ENCODE data around the gene NPSR1. TPM values are rescaled to one million over a fixed set of nuclear protein-coding genes. Genes with fewer than 3 reads are reported as not detected.

Gene NPSR1
- total RNA-seq, 1 experiment from 2014 or later = not detected

DNA sequence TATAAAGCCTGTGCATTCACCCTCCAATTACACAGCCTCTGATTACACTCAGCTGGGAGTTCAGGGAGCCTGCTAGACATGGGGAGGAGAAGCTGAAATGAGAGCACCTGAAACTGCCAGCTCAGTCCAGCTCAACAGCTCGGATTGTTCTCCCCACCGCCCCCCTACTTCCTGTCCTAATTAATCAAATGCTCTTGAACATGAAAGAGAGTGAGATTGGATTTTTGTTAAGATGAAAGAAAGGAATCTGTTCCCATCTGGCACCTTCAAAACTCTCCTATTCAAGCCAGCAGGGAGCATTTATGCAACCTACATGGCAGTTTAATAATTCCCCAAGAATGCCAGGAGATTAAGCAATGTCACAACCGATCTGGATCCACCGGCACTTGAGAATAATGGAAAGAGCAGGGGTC, 98.0 kb downstream of the NPSR1 start:
- H3K27ac ChIP-seq (ENCODE audit: insufficient read length, low read depth, low read length) = no peak overlapping the region
- H3K9ac ChIP-seq (ENCODE audit: extremely low read depth, insufficient read length, low read length) = no peak overlapping the region
- no peak overlapping the region for H3K23ac ChIP-seq (ENCODE audit: insufficient read length, low read depth, low read length)
- no peak overlapping the region for H2BK15ac ChIP-seq (ENCODE audit: low read depth, low read length)
- no peaks in the 10 kb centered on the region for H4K20me1 ChIP-seq (ENCODE audit: control insufficient read depth, insufficient read depth, insufficient read length)
- H3K18ac ChIP-seq (ENCODE audit: insufficient read length, low read depth, low read length) = no peak overlapping the region
- TF ChIP-seq, protein P1, sequence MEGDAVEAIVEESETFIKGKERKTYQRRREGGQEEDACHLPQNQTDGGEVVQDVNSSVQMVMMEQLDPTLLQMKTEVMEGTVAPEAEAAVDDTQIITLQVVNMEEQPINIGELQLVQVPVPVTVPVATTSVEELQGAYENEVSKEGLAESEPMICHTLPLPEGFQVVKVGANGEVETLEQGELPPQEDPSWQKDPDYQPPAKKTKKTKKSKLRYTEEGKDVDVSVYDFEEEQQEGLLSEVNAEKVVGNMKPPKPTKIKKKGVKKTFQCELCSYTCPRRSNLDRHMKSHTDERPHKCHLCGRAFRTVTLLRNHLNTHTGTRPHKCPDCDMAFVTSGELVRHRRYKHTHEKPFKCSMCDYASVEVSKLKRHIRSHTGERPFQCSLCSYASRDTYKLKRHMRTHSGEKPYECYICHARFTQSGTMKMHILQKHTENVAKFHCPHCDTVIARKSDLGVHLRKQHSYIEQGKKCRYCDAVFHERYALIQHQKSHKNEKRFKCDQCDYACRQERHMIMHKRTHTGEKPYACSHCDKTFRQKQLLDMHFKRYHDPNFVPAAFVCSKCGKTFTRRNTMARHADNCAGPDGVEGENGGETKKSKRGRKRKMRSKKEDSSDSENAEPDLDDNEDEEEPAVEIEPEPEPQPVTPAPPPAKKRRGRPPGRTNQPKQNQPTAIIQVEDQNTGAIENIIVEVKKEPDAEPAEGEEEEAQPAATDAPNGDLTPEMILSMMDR (conservative IDR thresholded peaks at IDR 0.05) = no peak
- no peaks in the 10 kb centered on the region for H3K79me1 ChIP-seq (ENCODE audit: insufficient read depth, low read depth, low read length, poor library complexity, severe bottlenecking)
- H2AFZ ChIP-seq (ENCODE audit: low read length) = no peak overlapping the region
- no peak overlapping the region for H2BK120ac ChIP-seq (ENCODE audit: low read depth, low read length, poor library complexity, severe bottlenecking)
- H3K27me3 ChIP-seq (ENCODE audit: insufficient read depth, low read length) = no peaks in the 10 kb centered on the region
- no peak overlapping the region for H4K91ac ChIP-seq (ENCODE audit: insufficient read length, low read depth, low read length)
- no CpG with 5 or more reads among the region's 4 CpGs for WGBS (ENCODE audit: extremely low coverage, insufficient read length, low lambda C conversion rate)
- peaks cover 2 to 15% of the 10 kb centered on the region in 2 experiments; a peak in 2 of 4 replicates for H3K4me1 Mint-ChIP-seq
- H2BK12ac ChIP-seq (ENCODE audit: insufficient read length, low read depth, low read length) = no peak overlapping the region
- H3K9me3 Mint-ChIP-seq = no peaks in the 10 kb centered on the region
- DNase-seq = no peak
- H2BK5ac ChIP-seq (ENCODE audit: insufficient read length, low read length) = no peak overlapping the region
- no peaks in the 10 kb centered on the region for H3K4me1 ChIP-seq (ENCODE audit: insufficient read depth, low read length)
- H2BK20ac ChIP-seq (ENCODE audit: low read depth, low read length, poor library complexity, severe bottlenecking) = no peak overlapping the region
- H3K4me3 Mint-ChIP-seq = no peak overlapping the region
- no peak overlapping the region for H4K8ac ChIP-seq (replicated peaks; ENCODE audit: insufficient read length, low read depth, low read length)
- no peak overlapping the region for H3K27ac Mint-ChIP-seq
- no peak overlapping the region for H3K56ac ChIP-seq (ENCODE audit: insufficient read length, low read depth, low read length)
- H2AK5ac ChIP-seq (ENCODE audit: insufficient read length, low read length) = no peak overlapping the region
- no peaks in the 10 kb centered on the region for H3K27me3 Mint-ChIP-seq (ENCODE audit: low read depth)
- no peaks in the 10 kb centered on the region for H3K79me2 ChIP-seq (ENCODE audit: insufficient read depth, low read length)
- no peaks in the 10 kb centered on the region for H3K9me3 ChIP-seq (ENCODE audit: control insufficient read depth, low read depth, low read length)
- no peak overlapping the region for H3K14ac ChIP-seq (ENCODE audit: insufficient read depth, low read length)
- H3K4ac ChIP-seq (ENCODE audit: low read depth, low read length) = no peak overlapping the region
- no peaks in the 10 kb centered on the region for H3K36me3 Mint-ChIP-seq (ENCODE audit: insufficient read depth in 1 of 3, low read depth in 3 of 3)
- H3K4me2 ChIP-seq (ENCODE audit: insufficient read depth, insufficient read length, low read length) = no peak overlapping the region
- no peak overlapping the region for H4K5ac ChIP-seq (ENCODE audit: insufficient read length, low read depth, low read length)
- no peaks in the 10 kb centered on the region for H3K23me2 ChIP-seq (ENCODE audit: insufficient read length, low read depth, low read length, poor library complexity, severe bottlenecking)
- H3T11ph ChIP-seq (ENCODE audit: low read length) = no peak overlapping the region
